ENCODE data around the gene IPPK.
"Not testable (repeated sequence)": the region's sequence is repeated elsewhere in the genome, so short reads cannot be mapped to it uniquely, and the experiment has no call there.

The IPPK gene

DNA sequence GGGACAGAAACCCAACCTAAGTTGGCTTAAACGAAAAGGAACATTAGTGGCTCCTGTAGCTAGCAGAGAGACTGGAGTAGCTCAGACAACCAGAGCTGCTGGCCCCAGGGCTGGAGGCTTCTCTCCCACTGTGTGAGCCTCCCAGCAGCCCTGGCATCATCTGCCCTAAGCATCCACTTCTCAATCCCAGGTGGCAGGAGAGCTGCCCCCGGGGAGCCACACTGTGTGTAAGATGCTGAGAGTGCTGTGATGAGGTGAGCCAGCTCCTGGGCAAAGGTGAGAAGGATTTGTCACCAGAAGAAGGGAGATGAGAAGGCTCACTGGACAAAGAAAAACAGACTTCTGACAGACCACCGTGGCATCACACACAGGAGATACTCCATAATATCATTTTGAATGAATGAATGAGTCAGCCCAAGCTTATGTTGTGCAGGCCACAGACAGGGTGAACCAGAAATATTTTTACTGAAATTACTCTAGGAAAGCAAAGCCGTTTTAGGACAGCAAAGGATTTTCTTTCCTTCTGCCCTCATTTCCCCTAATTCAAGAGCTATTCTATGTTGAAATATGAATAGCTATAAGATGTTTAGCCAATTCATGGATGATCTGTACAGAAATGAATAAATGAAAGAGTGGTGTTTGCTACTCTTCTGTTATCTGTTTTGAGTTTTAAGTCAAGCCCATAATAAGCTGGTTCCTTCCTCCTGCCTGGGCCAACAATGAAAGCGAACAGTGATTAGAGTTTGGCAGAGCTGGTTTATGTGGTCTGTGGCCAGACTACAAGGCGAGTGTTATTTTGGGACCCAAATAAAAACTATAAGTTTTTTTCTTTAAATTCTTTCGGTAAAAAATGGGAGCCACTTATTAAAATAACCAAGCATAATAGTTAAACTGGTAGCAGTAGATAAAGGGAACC is 76.7 kb downstream of the IPPK start:
- Mint-ChIP-seq H3K27ac (no peak overlapping the region), H3K27me3 (no peaks in the 10 kb centered on the region), H3K4me3 (no peak overlapping the region), H3K36me3 (ENCODE audit: insufficient read depth) (no peaks in the 10 kb centered on the region), H3K9me3 (no peaks in the 10 kb centered on the region), H3K4me1 (ENCODE audit: low read depth in 2 of 2) (no peaks in the 10 kb centered on the region)
- ATAC-seq (replicated peaks), result no peak
- DNase-seq, result no peak

DNA sequence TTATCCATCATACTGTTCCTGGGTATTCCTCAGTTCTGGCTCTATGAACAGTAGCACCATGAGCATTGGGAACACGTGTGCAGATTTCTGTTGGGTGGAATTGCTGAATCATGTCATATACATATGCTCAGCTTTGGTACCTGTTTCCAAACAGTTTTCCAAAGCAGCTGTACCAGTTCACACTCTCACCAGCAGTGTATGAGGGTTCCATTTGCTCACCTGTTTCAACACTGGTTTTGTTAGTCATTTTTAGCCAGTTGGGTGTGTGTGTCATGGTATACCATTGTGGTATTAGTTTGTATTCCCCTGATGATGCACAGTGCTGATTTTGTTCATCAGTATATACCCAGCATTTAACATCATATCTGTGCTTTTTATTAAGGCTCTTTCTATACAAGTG is 77.4 kb downstream of the IPPK start:
- H3K27me3 Mint-ChIP-seq, result no peaks in the 10 kb centered on the region
- ATAC-seq (replicated peaks) (no peak), DNase-seq (no peak)
- H3K9me3 Mint-ChIP-seq, result no peaks in the 10 kb centered on the region
- H3K4me1 Mint-ChIP-seq (ENCODE audit: low read depth in 2 of 2), result no peaks in the 10 kb centered on the region
- no peaks in the 10 kb centered on the region for H3K36me3 Mint-ChIP-seq (ENCODE audit: insufficient read depth)
- H3K4me3 Mint-ChIP-seq, result no peak overlapping the region
- H3K27ac Mint-ChIP-seq, result no peak overlapping the region

DNA sequence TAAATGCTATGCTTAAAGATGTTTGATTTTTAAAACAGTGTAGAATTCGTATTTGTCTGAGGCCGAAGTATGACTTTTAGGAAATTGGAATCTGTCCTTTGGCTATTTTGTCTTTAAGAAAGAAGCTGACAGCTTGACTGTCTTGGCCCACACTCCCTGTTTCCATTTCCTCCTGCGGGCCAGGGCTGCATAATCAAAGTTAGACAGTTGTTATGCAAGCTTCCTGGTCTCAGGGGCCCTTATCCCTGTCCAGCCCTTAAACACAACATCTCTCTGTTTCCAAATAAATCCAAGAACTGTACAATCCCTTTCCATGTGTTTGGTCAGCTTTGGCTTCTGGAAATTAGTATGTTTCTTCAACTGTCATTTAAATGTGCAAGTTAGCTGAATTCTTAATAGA is 79.6 kb downstream of the IPPK start:
- no peak for ATAC-seq (replicated peaks)
- H3K9me3 Mint-ChIP-seq, result peaks cover 0 to 2% of the 10 kb centered on the region in 2 donors

DNA sequence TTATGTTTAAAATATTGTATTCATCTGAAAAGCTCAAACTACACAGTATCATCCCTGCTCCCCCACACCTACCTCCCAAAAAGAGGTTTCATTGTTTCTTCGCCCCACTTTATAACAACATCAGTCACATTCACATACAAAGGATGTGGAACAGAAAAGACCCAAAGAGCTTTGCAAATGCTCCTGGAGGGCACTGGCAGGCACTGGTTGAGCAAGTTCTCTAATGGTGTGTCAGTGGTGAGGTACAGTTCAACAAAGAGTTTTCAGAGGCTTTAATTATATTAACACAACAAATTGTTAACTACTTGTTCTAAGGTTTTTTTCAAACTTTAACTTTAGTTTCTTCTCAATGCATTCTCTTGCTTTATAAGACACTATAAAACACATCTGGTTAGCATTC is 80.0 kb downstream of the IPPK start:
- Mint-ChIP-seq H3K36me3 (ENCODE audit: insufficient read depth) (no peaks in the 10 kb centered on the region), H3K27me3 (no peaks in the 10 kb centered on the region), H3K4me1 (ENCODE audit: low read depth in 2 of 2) (no peaks in the 10 kb centered on the region), H3K4me3 (no peak overlapping the region), H3K27ac (no peak overlapping the region), H3K9me3 (peaks cover 0 to 2% of the 10 kb centered on the region in 2 donors)
- ATAC-seq (replicated peaks) (no peak), DNase-seq (no peak)

More for the DNA sequence above, 79.6 kb downstream of the IPPK start:
- Mint-ChIP-seq H3K36me3 (ENCODE audit: insufficient read depth) (no peaks in the 10 kb centered on the region), H3K4me1 (ENCODE audit: low read depth in 2 of 2) (no peaks in the 10 kb centered on the region), H3K27me3 (no peaks in the 10 kb centered on the region), H3K4me3 (no peak overlapping the region), H3K27ac (no peak overlapping the region)
- DNase-seq, result no peak

DNA sequence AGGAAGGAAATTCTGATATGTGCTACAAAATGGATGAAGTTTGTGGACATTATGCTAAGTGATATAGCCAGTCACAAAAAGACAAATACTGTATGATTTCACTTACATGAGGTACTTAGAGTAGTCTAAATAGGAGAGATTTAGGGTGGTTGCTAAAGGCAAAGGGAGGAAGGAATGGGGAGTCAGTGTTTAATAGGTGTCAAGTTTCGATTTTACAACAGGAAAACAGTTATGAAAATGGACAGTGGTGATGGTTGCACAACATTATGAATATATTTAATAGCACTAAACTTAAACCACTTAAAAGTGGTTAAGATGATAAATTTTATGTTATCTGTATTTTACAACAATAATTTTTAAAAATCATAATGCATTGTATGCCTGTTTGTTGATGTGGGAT is 93.8 kb downstream of the IPPK start:
- no peak for DNase-seq
- Mint-ChIP-seq H3K4me3 (no peak overlapping the region), H3K27ac (no peak overlapping the region), H3K4me1 (ENCODE audit: low read depth in 2 of 2) (no peaks in the 10 kb centered on the region), H3K9me3 (peaks cover 0 to 7% of the 10 kb centered on the region in 2 donors), H3K27me3 (no peaks in the 10 kb centered on the region), H3K36me3 (ENCODE audit: insufficient read depth) (no peaks in the 10 kb centered on the region)
- no peak for ATAC-seq (replicated peaks)

DNA sequence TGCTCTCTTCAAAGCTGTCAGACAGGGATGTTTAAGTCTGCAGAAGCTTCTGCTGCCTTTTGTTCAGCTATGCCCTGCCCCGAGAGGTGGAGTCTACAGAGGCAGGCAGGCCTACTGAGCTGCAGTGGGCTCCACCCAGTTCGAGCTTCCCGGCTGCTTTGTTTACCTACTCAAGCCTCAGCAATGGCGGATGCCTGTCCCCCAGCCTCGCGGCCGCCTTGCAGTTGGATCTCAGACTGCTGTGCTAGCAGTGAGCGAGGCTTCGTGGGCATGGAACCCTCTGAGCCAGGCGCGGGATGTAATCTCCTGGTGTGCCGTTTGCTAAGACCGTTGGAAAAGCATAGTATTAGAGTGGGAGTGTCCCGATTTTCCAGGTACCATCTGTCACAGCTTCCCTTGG is 96.3 kb downstream of the IPPK start:
- ATAC-seq (replicated peaks); DNase-seq; H3K4me3 Mint-ChIP-seq; H3K9me3 Mint-ChIP-seq; H3K27me3 Mint-ChIP-seq; H3K27ac Mint-ChIP-seq; H3K36me3 Mint-ChIP-seq (ENCODE audit: insufficient read depth); H3K4me1 Mint-ChIP-seq (ENCODE audit: low read depth in 2 of 2): not testable (repeated sequence)

DNA sequence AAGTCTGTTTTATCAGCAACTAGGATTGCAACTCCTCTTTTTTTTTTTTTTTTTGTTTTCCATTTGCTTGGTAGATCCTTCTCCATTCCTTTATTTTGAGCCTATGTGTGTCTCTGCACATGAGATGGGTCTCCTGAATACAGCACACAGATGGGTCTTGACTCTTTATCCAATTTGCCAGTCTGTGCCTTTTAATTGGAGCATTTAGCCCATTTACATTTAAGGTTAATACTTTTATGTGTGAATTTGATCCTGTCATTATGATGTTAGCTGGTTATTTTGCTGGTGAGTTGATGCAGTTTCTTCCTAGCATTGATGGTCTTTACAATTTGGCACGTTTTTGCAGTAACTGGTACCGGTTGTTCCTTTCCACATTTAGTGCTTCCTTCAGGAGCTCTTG is 98.1 kb downstream of the IPPK start:
- not testable (repeated sequence) for ATAC-seq (replicated peaks); H3K9me3 Mint-ChIP-seq; H3K27ac Mint-ChIP-seq; H3K36me3 Mint-ChIP-seq (ENCODE audit: insufficient read depth); H3K27me3 Mint-ChIP-seq; H3K4me3 Mint-ChIP-seq; DNase-seq; H3K4me1 Mint-ChIP-seq (ENCODE audit: low read depth in 2 of 2)

DNA sequence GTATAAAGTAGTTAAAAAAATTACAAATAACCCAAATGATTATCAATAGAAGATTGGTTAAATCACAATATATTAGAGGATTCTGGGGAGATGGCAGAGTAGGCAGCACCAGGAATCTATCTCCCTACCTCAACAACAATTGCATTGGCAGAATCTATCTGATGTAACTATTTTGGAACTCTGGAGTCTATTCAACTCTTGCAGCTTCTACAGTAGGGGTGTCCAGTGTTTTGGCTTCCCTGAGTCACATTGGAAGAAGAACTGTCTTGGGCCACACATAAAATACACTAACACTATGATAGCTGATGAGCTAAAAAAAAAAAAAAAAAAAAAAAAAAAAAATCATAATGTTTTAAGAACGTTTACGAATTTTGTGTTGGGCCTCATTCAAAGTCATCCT is 104.9 kb downstream of the IPPK start:
- ATAC-seq (replicated peaks) (no peak), DNase-seq (no peak)
- Mint-ChIP-seq H3K27ac (no peak overlapping the region), H3K9me3 (peaks cover 5 to 9% of the 10 kb centered on the region in 2 donors), H3K27me3 (no peaks in the 10 kb centered on the region), H3K36me3 (ENCODE audit: insufficient read depth) (no peaks in the 10 kb centered on the region), H3K4me1 (ENCODE audit: low read depth in 2 of 2) (no peaks in the 10 kb centered on the region), H3K4me3 (no peak overlapping the region)

DNA sequence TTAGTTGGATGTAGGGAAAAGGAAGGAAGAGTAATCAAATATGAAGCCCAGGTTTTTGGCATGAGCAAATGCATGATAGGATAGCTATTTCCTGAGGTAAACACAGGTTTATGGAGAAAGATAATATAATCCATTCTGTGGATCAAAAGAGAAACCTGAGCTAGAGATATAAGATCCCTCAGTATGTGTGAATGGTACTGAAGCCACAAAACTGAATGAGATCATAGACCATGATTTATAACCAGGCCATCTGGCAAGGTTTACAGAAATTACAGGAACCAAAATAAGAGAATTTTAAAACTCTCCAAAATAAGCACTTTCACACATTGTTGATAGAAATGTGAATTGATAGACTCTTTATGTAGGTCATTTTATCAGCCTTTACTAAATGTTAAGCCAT is 105.4 kb downstream of the IPPK start:
- Mint-ChIP-seq H3K4me1 (ENCODE audit: low read depth in 2 of 2) (no peaks in the 10 kb centered on the region), H3K36me3 (ENCODE audit: insufficient read depth) (no peaks in the 10 kb centered on the region), H3K9me3 (peaks cover 5 to 9% of the 10 kb centered on the region in 2 donors), H3K27me3 (no peaks in the 10 kb centered on the region), H3K4me3 (no peak overlapping the region), H3K27ac (no peak overlapping the region)
- ATAC-seq (replicated peaks), result no peak
- DNase-seq, result no peak

Data from effector memory CD8-positive, alpha-beta T cell (primary cell).